Dedifferentiated amniotic fluid mesenchymal stem cell (primary cell): ENCODE data around the gene ERP44.
A peak's percentile ranks its signal among the peaks of the same experiment; 100 is the strongest.
"Not testable (repeated sequence)": the region's sequence is repeated elsewhere in the genome, so short reads cannot be mapped to it uniquely, and the experiment has no call there.

ENCODE experiments used
- DNase-seq: peaks from one replicate; pipeline ENCODE4 v3.0.0-alpha.2; 2016; ENCODE audit errors: extremely low spot score

The ERP44 gene

DNA sequence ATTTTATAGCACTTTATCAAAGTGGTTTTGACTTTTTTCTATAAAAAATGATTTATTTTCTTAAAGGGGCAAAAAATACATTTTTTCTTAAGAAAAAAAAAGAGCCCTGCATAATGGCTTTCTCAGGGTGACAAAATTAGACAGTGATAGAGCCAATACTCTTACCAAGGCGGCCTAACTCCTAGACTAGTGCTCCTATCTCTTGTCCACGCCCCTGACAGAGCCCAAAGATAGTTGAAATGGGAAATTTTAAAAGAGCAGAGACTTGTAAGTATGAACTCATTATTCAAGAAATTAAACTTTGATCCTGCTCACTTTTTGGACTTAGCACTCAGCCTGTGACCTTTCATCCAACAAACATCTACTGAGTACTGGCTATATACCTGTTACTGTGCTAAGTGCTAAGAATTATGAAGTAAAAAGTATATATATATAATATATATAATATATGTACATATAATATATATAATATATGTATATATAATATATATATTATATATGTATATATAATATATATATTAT, 1.4 kb upstream of the ERP44 start:
- no peak for DNase-seq

DNA sequence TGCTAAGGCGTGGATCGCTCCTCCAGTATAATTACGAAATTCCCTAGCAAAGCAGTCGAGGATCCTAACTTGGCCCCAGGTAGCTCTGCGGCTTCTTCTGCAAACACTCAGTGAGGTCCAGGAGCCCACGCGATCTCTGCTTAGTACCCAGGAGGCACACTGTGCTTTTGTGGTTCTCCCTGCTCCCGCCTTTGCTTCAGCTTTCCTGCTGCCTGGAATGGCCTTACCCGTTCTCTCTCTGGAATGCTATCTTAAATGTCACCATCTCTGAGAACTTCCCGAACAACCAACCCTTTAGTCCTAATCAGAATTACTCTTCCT, 882 bp upstream of the ERP44 start:
- DNase-seq: no peak

DNA sequence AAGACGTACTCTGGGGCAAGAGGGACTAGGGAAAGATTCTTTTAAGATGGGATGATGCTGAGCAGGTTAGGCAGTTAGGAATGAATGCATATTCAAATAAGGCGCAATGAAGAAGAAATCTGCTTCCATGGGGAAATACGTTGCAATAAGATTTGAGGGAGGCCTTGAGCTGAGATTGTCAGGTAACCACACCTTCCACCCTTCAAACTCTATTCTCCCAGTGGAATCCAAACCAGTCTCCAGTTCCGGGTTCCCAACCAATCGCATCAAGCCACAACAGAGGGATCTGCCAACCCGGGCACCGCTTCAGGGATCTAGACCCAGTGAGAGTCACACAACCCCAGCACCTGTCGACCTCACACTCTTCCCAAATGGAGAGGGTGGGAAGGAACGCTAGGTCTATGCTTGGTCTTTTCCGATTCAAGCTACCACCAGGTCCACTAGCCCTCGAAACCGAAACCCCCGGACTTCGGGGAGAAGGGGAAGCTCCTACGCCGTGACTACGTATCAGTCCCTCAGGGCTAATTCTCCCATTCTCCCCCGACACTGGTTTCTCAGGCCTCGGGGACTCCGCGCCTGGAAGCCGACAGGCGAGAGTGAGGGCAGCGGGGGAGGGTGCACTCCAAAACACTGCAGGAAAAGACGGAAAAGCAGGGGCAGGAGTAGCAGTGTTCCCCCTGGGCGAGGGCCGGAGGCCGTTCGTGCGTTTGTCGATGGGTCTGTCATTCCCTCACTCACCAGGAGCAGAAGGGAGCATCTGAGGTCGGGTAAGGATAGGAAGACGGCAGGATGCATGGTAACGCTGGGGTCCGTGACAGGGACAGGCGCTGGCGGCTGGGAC, 534 bp downstream of the ERP44 start:
- peak; percentile 28 for DNase-seq

DNA sequence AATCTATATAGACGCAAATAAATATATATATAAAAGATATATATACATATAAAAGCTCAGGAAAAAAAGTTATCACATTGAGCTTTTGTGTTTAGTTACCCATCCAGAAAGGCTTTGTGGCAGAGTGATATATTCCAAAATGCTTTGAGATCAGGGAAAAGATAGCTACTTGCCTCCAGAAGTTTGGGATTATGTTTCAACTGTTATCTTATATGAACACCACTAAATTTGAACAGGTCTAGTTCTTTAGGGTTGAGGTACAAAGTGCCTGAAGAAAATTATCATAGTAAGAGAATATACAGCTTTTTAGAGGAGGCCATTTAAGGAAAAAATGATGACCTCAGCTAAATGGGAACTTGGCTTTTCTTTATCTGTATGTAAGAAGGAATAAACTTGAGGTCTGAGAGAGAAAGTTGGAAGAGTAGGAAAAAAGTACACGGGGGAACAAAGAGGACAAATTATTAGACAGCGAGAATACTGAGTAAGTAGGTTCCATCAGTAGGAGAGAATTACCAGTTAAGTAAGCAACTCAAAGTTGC, 2.4 kb downstream of the ERP44 start:
- DNase-seq: no peak

DNA sequence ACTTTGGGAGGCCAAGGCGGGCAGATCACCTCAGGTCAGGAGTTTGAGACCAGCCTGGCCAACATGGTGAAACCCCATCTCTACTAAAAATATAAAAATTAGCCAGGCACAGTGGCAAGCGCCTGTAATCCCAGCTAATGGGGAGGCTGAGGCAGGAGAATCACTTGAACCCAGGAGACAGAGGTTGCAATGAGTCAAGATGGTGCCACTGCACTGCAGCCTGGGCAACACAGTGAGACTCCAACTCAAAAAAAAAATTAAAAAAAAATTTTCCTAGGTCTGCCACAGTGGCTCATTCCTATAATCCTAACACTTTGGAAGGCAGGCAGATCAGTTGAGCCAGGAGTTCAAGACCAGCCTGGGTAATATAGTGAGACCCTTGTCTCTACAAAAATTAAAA, 4.4 kb downstream of the ERP44 start:
- DNase-seq: not testable (repeated sequence)

DNA sequence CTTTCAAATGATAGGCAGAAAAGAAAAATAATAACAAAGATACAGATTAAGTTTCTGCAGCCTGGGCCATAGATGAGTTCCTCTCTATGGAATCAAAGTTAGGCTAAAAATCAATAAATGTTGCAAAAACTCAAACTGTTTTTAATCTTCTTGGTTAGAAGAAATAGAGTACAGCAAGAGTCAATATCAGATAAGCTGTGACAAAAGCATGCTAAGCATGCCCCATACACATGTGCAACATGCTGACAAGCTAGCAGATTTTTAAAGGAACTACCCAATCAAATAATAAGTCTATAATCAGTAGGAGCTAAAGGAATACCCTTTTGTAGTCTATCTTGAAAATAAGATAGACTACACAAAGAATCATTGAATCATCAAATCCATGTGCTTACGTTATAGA, 6.7 kb downstream of the ERP44 start:
- no peak for DNase-seq

DNA sequence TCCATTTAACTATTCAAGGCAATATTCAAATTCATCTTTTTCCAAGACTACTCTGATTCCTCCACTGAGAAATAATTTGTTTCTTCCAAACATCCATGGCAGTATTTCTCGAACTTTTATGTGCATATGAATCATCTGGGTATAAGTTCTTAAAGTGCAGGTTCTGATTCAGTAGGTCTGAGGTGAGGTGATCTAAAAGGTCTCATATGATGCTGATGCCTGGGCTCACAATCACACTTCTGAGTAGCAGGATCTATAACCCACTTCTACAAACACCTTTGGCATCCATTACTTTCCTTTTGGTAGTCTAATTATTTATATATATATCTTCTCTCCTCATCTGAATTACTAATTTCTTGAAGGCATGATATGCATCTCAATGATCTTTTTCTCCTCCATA, 7.2 kb downstream of the ERP44 start:
- DNase-seq: no peak

DNA sequence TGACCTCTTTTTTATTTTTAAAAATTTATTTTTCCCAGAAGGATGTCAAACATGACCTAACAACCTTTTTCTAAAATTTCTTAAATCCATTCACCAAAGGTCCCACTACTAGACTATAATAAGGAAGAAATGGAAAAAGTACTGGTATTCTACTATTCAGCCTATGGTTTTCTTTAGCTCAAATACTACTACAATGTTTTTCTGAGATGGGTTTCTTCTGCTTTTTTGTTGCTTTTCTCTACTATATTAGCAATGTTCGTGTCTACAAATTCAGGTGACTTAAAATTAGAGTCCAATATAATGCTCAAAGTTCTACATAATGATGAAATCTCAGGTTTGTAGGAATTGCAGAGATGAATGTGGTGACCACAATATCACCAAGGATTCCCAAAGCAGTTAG, 7.9 kb downstream of the ERP44 start:
- DNase-seq: no peak

DNA sequence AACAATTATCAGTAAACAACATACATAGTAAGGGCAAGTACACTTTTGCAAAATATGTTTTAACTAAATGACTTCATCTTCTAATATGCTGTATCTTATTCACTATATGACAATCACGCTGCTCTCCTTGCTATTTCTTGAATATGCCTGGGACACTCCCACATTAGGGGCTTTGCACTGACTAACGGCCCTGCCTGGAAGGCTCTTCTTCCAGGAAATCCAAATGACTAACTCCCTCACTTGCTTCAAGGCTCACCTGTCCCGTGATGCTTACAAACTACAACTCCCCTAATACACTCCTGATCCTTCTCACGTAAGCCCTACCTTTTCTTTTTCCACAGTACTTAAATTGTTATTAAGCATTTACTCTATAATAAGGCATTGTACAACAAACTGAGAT, 10.6 kb downstream of the ERP44 start:
- DNase-seq: no peak

DNA sequence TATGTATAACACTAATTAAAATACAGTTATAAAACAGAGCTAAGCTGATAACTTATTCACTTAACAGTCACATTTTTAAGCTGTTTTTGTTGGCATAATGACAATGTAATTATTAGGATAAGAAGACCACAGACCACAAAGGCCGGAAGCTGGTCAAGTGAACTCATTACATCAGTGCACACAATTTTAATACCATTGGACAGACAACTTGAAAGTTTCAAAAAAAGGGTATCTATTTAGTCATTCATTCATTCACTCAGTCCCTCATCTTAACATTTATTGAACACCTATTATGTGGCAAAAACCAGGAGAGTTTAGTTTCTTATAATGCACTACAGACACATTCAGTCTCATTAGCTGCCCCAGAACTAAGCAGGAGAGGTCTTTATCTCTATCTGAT, 11.6 kb downstream of the ERP44 start:
- DNase-seq: no peak

DNA sequence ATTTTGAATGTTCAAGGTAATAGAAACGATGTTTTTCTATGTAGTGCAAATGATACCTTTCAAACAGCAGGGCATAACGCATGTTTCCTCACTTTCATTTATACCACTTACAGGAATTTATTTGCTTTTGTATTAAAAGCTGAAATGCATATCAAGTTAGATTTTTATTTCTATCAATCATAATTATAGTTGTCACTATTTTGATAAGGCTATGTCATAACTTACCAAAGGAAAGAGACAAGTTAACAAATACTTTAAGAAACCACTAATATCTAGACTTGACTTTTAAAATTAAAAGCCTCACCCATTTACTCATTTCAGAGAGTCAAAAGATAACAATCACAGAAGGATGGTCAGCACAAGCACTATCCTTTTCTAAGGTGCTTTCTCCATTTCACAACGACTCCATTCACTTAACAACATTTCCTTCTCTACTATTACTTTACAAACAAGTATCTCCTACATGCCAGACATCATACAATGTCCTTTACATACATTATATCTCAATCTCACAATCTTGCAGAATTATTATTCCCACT, 12.6 kb downstream of the ERP44 start:
- no peak for DNase-seq

DNA sequence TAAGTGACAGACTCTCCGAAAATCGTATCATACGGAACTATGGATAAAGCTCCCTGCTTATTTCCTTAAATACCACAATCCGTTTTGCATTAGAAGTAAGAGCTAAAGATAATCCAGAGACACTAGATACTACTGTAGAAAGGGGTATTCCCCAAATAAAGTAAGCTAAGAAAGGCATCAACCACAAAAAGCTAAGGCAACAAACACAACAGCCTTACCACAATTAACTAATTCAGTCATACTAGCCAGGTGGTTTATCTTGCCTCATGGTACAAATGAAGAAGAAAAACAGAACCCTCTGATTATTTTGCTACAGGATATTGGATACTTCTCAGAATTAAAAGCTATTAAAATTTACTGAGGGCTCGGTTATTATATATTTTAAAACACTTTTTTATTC, 14.1 kb downstream of the ERP44 start:
- no peak for DNase-seq

DNA sequence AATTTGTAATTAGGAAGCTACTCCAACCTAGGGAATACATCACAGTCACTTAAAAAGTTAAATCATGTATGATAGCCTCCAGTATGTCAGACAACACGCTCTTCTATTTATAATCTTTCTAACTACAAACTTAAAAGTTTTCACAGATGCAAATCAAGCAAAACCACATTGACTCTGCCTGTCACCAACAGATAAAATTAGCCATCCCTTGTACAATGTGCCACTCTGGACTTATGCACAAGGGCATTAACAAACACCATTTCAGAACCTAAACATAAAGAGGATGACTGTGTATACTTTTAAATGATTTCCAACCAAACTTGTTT, 14.7 kb downstream of the ERP44 start:
- DNase-seq: no peak

DNA sequence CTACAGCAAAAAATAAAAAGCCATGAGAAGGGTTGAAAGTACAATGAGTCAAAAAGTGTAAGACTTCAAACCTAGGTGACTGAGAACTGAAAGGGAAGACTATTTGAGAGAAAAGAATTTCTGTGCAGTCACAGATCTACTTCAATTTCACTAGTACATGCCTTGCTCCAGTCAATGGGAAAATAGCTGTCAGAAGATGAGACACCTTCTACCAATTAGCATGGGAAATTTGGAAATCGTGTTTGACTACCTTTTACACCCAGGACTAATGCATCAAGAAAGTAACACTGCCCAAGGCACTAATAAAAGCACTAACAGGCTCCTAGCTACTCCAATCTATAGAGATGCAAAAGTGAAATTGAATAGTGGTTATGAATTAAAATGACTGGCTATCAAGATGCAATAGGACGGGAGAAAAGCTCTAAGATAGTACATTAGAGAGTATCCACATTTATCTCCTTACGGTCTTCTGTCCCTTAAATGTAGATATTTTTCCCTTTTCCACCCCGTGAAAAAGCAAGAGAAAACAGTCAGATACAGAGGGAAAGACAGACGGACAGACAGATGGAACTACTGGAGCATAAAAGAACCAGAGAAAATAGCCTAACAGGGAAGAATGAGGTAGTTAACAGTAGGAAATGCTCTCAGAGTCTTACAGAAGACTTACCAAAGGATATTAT, 15.2 kb downstream of the ERP44 start:
- no peak for DNase-seq

DNA sequence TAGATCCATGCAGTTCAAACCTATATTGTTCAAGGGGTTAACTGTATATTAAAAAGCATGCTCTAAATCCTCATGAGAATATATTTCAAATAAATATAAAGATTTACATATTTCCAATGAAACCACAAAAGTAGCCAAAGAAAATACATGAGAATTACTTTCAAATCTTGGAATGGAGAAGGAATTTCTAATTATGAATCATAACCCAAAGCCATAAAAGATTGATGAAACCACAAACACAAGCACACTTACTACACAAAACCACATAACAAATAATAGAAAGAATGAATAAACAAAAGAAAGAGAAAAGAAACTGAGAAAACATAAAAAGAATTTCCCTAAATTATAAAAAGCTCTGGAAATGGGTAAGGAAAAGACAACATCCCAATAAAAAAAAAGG, 16.0 kb downstream of the ERP44 start:
- peak; percentile 46 for DNase-seq

DNA sequence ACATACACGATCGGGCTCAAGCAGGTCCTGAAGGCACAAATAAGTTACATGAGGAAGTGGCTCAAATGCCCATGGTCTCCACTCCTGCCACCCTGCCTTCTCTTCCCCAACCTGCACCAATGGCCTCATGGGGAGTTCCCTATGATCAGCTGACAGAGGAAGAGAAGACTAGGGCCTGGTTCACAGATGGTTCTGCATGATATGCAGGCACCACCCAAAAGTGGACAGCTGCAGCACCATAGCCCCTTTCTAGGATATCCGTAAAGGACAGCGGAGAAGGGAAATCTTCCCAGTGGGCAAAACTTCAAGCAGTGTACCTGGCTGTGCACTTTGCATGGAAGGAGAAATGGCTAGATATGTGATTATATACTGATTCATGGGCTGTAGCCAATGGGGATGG, 22.5 kb downstream of the ERP44 start:
- not testable (repeated sequence) for DNase-seq

DNA sequence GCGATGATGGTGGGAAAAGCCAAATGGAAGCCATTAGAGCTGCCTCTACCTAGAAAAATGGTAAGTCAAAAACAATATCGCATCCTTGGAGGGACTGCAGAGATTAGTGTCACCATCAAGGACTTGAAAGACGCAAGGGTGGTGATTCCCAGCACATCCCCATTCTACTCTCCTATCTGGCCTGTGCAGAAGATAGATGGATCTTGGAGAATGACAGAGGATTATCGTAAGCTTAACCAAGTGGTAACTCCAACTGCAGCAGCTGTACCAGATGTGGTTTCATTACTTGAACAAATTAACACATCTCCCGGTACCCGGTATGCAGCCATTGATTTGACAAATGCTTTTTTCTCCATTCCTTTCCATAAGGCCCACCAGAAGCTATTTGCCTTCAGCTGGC, 23.8 kb downstream of the ERP44 start:
- no peak for DNase-seq

DNA sequence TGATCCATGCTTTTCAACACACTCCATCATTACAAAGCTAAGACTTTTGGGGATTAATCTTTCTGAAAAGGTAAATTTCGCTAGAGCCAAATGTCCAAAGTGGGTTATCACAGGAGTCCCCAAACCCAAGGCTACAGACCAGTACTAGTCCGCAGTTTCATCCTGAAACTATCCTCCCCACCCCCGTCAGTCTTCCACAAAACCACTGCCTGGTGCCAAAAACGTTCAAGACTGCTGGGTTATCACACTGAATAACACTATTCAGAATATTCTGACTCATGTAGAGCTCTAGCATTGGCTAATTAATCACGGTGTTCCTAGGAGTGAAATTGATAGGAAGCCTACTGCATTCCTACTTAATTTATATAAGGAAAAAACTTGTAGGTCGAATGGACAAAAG, 24.7 kb downstream of the ERP44 start:
- DNase-seq: no peak

DNA sequence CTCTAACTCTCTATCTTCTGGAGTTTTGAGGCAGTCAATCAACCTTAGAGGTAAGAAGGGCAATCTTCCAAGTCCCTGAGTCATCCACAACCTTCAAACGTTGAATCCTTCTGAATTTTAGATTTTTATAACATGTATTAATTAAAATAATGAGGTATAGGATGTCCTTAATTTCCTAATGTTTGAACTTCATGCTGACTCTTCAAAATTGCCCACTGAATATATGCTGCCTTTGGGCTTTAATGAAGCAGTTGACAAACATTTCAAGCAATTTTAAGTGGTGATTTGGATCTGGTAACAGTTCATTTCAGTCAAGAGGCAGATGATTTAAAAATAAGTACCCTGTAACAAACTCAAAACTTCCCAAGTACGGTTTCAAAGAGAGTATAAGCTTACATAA, 26.0 kb downstream of the ERP44 start:
- DNase-seq: no peak

DNA sequence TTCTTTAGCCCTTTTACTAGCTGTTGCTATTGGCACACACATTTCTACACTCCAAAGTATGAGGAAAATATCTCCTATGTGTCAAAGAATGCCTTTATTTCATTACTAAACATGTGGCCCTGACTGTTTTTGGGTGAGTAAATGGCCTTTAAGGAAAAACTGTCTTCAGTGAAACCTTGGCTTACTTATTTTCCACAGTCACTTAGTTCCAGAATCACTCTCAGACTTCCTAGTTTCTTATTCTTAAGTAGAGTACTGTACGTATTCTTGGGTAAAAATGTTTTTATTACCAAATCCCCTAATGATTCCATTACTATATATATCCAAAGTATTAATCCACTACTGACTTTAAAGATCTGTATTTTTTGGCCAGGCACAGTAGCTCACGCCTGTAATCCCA, 27.5 kb downstream of the ERP44 start:
- DNase-seq: no peak

DNA sequence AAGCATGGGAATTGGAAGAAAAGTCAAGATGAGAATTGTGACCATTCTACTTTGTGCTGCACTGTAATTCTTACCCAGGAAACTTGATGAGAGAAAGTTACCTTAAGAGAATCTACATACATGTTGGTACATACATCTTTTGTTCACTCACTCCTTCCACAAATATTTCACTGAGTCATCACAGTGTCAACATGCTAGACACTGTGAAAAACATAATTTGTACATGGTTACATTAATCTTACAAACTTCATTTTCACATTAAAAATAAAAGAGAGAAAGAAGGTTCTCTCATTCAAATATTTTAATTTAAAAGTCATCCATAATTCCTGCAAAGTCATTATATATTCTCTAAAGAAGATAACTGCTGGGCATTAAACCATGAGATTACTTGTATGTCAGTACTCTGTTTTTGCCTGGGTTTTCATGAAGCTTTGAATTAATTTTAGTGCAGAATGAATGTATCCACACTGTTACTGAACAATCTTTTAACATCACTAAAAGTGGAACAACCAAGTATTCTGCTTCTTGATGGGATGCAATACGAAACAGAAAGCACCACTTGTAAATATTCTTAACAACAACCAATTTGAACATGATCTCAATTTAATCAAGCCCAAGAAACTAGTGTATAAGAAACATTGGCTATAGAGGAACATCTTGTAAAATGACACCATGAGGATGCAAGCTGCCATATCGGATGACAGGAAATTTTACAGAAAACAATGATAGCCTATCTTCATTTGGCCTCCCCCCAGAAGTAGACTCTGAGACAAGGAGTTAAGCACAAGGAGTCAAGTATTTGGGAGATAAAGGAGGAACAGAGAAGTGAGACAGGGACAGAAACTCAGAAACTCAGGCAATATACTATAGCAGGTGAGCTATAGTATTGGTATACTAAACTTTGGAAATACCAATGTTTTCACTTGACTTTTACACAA, 28.4 kb downstream of the ERP44 start:
- DNase-seq: no peak

DNA sequence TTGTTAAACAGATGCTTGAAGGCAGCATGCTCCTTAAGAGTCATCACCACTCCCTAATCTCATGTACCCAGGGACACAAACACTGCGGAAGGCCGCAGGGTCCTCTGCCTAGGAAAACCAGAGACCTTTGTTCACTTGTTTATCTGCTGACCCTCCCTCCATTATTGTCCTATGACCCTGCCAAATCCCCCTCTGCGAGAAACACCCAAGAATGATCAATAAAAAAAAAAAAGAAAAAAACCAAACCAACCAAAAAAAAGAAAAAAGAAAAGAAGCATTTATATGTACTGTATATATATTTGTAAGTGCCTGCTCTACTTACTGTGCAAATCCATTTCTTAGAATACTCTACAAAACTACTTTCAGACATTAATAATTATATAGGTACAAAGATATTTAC, 29.7 kb downstream of the ERP44 start:
- DNase-seq: not testable (repeated sequence)
